Activated CD4-positive, alpha-beta T cell treated with anti-CD3 and anti-CD28 coated beads, Interleukin-2, amount 50 U/mL, for 16 hours (primary cell): ENCODE data around the gene SAMD8.
A peak's percentile ranks its signal among the peaks of the same experiment; 100 is the strongest.

Experiments used
- DNase-seq: peaks from one replicate; pipeline ENCODE4 v3.0.0-alpha.2; 2020

Gene SAMD8

GRCh38 chr10:75229971-75230370, 118.5 kb downstream of the SAMD8 start:
- no peak for DNase-seq

GRCh38 chr10:75230600-75231038, 119.2 kb downstream of the SAMD8 start:
- DNase-seq = peak; percentile 95
